ENCODE results near the gene PRSS56. TPM values are rescaled to one million over a fixed set of nuclear protein-coding genes. Genes with fewer than 3 reads are reported as not detected.

The PRSS56 gene
- total RNA-seq, 1 experiment from 2014 or later: not detected

GRCh38 chr2:232526372-232526941, 6.3 kb downstream of the PRSS56 start:
- TF ChIP-seq CTCF (IDR thresholded peaks at IDR 0.05; ENCODE audit: insufficient read depth in 1 of 2, low read depth in 1 of 2, low read length in 1 of 2, severe bottlenecking in 1 of 2, unreplicated experiment in 1 of 2): no peak
- H3K27me3 ChIP-seq (replicated peaks; ENCODE audit: control insufficient read depth, insufficient read depth, low read length): no peaks in the 10 kb centered on the region
- H3K9me3 Mint-ChIP-seq (ENCODE audit: unreplicated experiment): no peaks in the 10 kb centered on the region
- POLR2A ChIA-PET: no interaction called here
- DNase-seq: no peak
- H3K36me3 ChIP-seq (ENCODE audit: control insufficient read depth, insufficient read depth, low read length): no peaks in the 10 kb centered on the region
- CTCF ChIA-PET: no interaction called here
- H3K27ac Mint-ChIP-seq (ENCODE audit: unreplicated experiment): no peak overlapping the region
- no peaks in the 10 kb centered on the region for H3K27me3 Mint-ChIP-seq (ENCODE audit: insufficient read depth, unreplicated experiment)
- no TSS peak for BruUV-seq (replicated peaks)
- H3K4me3 ChIP-seq (ENCODE audit: low read depth, low read length): no peak overlapping the region
- H3K4me1 ChIP-seq: no peaks in the 10 kb centered on the region
- no peaks in the 10 kb centered on the region for H3K9me3 ChIP-seq
- peaks cover 6% of the 10 kb centered on the region for H3K36me3 Mint-ChIP-seq (ENCODE audit: insufficient read depth, unreplicated experiment)
- no peak overlapping the region for H3K4me3 Mint-ChIP-seq (ENCODE audit: unreplicated experiment)
- intact Hi-C loops (cut with micrococcal nuclease; ENCODE audit: unreplicated experiment): no loop called here
- no peaks in the 10 kb centered on the region for H3K4me1 Mint-ChIP-seq (ENCODE audit: low read depth, unreplicated experiment)

- TF ChIP-seq CTCF (IDR thresholded peaks at IDR 0.05; ENCODE audit: insufficient read depth in 1 of 2, low read depth in 1 of 2, low read length in 1 of 2, severe bottlenecking in 1 of 2, unreplicated experiment in 1 of 2): no peak
- no peaks in the 10 kb centered on the region for H3K9me3 ChIP-seq
- no TSS peak for BruUV-seq (replicated peaks)
- Mint-ChIP-seq H3K9me3 (ENCODE audit: unreplicated experiment) (no peaks in the 10 kb centered on the region), H3K4me1 (ENCODE audit: low read depth, unreplicated experiment) (no peaks in the 10 kb centered on the region), H3K27me3 (ENCODE audit: insufficient read depth, unreplicated experiment) (no peaks in the 10 kb centered on the region), H3K27ac (ENCODE audit: unreplicated experiment) (no peak overlapping the region), H3K36me3 (ENCODE audit: insufficient read depth, unreplicated experiment) (peaks cover 6% of the 10 kb centered on the region), H3K4me3 (ENCODE audit: unreplicated experiment) (no peak overlapping the region)
- H3K4me3 ChIP-seq (ENCODE audit: low read depth, low read length): no peak overlapping the region
- POLR2A ChIA-PET: no interaction called here
- no peaks in the 10 kb centered on the region for H3K36me3 ChIP-seq (ENCODE audit: control insufficient read depth, insufficient read depth, low read length)
- intact Hi-C loops (cut with micrococcal nuclease; ENCODE audit: unreplicated experiment): no loop called here
- H3K4me1 ChIP-seq: no peaks in the 10 kb centered on the region
- no peaks in the 10 kb centered on the region for H3K27me3 ChIP-seq (replicated peaks; ENCODE audit: control insufficient read depth, insufficient read depth, low read length)
- DNase-seq: no peak
- CTCF ChIA-PET: no interaction called here
Measured at GRCh38 chr2:232527905-232528470, 7.8 kb downstream of the PRSS56 start.

- Histone ChIP-seq H3K4me3 (ENCODE audit: low read depth, low read length) (no peak overlapping the region), H3K9me3 (no peaks in the 10 kb centered on the region), H3K36me3 (ENCODE audit: control insufficient read depth, insufficient read depth, low read length) (no peaks in the 10 kb centered on the region), H3K27me3 (replicated peaks; ENCODE audit: control insufficient read depth, insufficient read depth, low read length) (no peaks in the 10 kb centered on the region), H3K4me1 (no peaks in the 10 kb centered on the region)
- no peak for TF ChIP-seq CTCF (IDR thresholded peaks at IDR 0.05; ENCODE audit: insufficient read depth in 1 of 2, low read depth in 1 of 2, low read length in 1 of 2, severe bottlenecking in 1 of 2, unreplicated experiment in 1 of 2)
- POLR2A ChIA-PET: no interaction called here
- Mint-ChIP-seq H3K4me1 (ENCODE audit: low read depth, unreplicated experiment) (no peaks in the 10 kb centered on the region), H3K4me3 (ENCODE audit: unreplicated experiment) (no peak overlapping the region), H3K9me3 (ENCODE audit: unreplicated experiment) (no peaks in the 10 kb centered on the region), H3K27me3 (ENCODE audit: insufficient read depth, unreplicated experiment) (no peaks in the 10 kb centered on the region), H3K27ac (ENCODE audit: unreplicated experiment) (no peak overlapping the region), H3K36me3 (ENCODE audit: insufficient read depth, unreplicated experiment) (peaks cover 6% of the 10 kb centered on the region)
- CTCF ChIA-PET: no interaction called here
- DNase-seq: no peak
- no TSS peak for BruUV-seq (replicated peaks)
- intact Hi-C loops (cut with micrococcal nuclease; ENCODE audit: unreplicated experiment): no loop called here
Measured at GRCh38 chr2:232528746-232529460, 8.7 kb downstream of the PRSS56 start.

Data from Caco-2 (cell line).